EL (cell line): Measurements from ENCODE around the gene CDH12.
"Not testable (repeated sequence)": the region's sequence is repeated elsewhere in the genome, so short reads cannot be mapped to it uniquely, and the experiment has no call there.

ENCODE experiments used
- DNase-seq: peaks from one replicate; pipeline ENCODE4 v3.0.0-alpha.2; 2016

The CDH12 gene

GRCh38 chr5:22549876-22550671 lies 303.1 kb downstream of the CDH12 start:
- DNase-seq: no peak

- no peak for DNase-seq
These were observed 310.8 kb downstream of the CDH12 start for GRCh38 chr5:22542340-22542739.

GRCh38 chr5:22541037-22541436 lies 312.1 kb downstream of the CDH12 start:
- no peak for DNase-seq

GRCh38 chr5:22539762-22540161 lies 313.4 kb downstream of the CDH12 start:
- no peak for DNase-seq

GRCh38 chr5:22531986-22532385 lies 321.2 kb downstream of the CDH12 start:
- DNase-seq: no peak

- no peak for DNase-seq
These were observed 331.6 kb downstream of the CDH12 start for GRCh38 chr5:22521521-22521920.

- not testable (repeated sequence) for DNase-seq
These were observed 336.6 kb downstream of the CDH12 start for GRCh38 chr5:22516497-22516896.

- DNase-seq: no peak
These were observed 338.9 kb downstream of the CDH12 start for GRCh38 chr5:22514231-22514630.

GRCh38 chr5:22505891-22506290 lies 347.3 kb downstream of the CDH12 start:
- no peak for DNase-seq

GRCh38 chr5:22504411-22504810 lies 348.7 kb downstream of the CDH12 start:
- DNase-seq: no peak

- no peak for DNase-seq
These were observed 352.6 kb downstream of the CDH12 start for GRCh38 chr5:22500556-22500955.

GRCh38 chr5:22496666-22497065 lies 356.5 kb downstream of the CDH12 start:
- DNase-seq: no peak

- DNase-seq: no peak
These were observed 358.0 kb downstream of the CDH12 start for GRCh38 chr5:22495016-22495720.

GRCh38 chr5:22488427-22488826 lies 364.7 kb downstream of the CDH12 start:
- no peak for DNase-seq

GRCh38 chr5:22480305-22480704 lies 372.8 kb downstream of the CDH12 start:
- no peak for DNase-seq

- no peak for DNase-seq
These were observed 379.3 kb downstream of the CDH12 start for GRCh38 chr5:22473886-22474285.

GRCh38 chr5:22471154-22471553 lies 382.0 kb downstream of the CDH12 start:
- DNase-seq: no peak

GRCh38 chr5:22470408-22470807 lies 382.7 kb downstream of the CDH12 start:
- DNase-seq: no peak

GRCh38 chr5:22465616-22466015 lies 387.5 kb downstream of the CDH12 start:
- DNase-seq: no peak

- DNase-seq: no peak
These were observed 388.0 kb downstream of the CDH12 start for GRCh38 chr5:22465177-22465576.

GRCh38 chr5:22460189-22460588 lies 393.0 kb downstream of the CDH12 start:
- DNase-seq: no peak

- no peak for DNase-seq
These were observed 420.2 kb downstream of the CDH12 start for GRCh38 chr5:22432905-22433304.

GRCh38 chr5:22431840-22432239 lies 421.3 kb downstream of the CDH12 start:
- DNase-seq: no peak

- no peak for DNase-seq
These were observed 421.7 kb downstream of the CDH12 start for GRCh38 chr5:22431406-22431805.
